Stimulated activated CD4-positive, alpha-beta T cell treated with anti-CD3 and anti-CD28 coated beads, TNF-alpha, amount 100 ng/mL, for 4 hours (primary cell): ENCODE results near the gene FA2H.
"Not testable (repeated sequence)": the region's sequence is repeated elsewhere in the genome, so short reads cannot be mapped to it uniquely, and the experiment has no call there.

ENCODE experiments used
- DNase-seq, 3 experiments: peaks; one replicate each; pipeline ENCODE4 v3.0.0-alpha.2; 2020; ENCODE audit warnings: low read depth in 3 of 3

Gene FA2H

GRCh38 chr16:74724820-74725549 is 49.6 kb downstream of the FA2H start:
- no peak for DNase-seq

DNA sequence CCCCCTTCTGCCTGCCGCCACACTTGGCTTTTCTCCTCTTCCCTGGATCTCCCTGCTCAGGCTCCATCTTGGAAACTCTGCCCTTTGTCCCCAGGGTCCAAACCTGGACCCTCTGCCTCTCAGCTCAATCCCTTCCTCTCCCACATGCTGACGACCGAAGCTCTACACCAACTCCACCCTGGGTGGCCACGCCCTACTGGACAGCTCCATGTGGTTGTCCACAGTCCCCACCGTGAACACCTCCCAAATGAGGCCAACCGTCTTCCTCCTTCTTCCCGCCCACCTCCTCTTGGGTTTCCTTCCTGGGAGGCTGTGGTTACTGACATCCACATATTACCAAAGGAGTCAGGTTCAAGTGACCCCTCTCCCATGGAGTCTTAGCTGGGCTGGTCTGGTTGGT is 51.4 kb downstream of the FA2H start:
- no peak for DNase-seq

DNA sequence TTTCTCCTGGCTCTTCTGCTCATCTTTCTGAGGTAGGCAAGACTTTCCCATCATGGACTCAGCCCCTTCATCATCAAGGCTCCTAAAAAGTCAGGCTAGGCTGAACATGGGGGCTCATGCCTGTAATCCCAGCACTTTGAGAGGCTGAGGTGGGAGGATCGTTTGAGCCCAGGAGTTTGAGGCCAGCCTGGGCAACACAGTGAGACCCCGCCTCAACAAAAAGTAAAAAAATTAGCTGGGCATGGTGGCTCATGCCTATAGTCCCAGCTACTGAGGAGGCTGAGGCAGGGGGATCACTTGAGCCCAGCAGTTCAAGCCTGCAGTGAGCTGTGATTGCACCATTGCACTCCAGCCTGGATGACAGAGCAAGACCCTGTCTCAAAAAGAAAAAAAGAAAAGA is 52.5 kb downstream of the FA2H start:
- not testable (repeated sequence) for DNase-seq

GRCh38 chr16:74721716-74722115 is 52.9 kb downstream of the FA2H start:
- DNase-seq, result no peak

DNA sequence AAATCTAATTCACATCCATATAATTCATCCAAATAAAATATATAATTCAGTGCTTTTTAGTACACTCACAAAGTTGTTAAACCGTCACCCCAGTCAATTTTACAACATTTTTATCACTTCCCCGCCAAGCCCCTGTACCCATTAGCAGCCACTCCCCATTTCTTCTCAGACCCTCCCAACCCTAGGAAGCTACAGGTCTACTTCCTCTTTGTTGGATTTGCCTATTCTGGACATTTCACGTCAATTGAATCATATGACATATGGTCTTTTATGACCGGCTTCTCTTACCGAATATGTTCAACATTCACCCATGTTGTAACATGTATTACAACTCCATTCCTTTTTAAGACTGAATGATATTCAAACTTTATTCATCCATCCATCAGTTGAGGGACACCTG is 54.0 kb downstream of the FA2H start:
- no peak for DNase-seq

DNA sequence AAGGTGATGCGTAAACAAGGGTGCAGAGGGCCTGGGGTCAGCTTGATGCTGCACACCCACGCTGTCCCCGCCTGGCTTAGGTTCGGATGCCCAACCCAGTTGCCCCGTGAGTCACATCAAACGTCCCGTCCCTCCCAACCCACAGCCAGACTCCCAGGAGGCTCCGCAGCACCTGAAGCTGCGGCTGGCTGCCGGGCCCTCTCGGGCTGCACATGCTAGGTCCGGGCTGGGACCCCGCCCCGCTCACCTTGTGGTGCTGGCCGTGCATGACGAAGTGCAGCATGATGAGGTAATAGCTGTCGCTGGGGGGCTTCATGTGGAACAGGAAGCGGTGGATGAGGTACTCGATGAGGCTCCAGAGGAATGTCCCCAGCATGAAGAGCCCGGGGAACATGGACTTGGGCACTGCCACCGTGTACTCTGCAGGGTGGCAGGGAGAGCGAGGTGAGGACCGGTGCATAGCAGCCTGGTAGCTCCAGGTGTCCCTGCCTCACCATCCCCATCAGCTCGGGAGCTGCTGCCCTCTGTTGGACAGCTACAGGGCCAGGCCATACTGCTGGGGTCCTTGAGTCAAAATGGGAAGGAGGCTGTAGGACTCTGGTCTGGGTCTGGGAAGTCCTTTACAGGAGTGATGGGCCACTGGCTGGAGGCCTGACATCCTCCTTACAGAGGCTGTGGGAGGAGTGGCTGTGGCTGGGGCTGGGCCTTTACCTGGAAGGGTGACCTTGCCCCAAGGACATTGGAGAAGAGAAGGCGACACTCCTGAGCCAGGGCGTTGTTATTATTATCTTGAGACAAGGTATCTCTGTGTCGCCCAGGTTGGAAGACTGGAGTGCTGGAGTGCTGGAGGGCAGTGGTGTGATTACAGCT is 55.6 kb downstream of the FA2H start:
- DNase-seq, result no peak

DNA sequence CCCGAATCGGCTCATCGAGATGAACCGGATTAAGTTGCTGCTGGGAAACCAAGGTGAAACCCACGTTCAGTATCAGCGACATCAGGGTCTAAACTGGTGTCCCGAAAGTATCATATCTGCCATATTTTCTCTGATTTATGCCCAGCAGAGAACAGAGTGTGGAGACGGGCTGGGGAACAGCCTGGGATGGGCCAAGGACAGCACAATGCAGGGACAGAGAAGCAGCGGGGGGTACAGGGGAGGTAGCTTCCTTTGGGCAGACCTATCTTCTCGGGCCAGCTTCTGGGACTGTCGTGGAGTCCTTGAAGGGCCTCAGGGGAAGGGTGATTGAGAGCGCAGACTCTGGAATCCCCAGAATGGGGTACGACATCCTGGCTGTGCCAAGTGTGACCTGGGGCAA is 56.5 kb downstream of the FA2H start:
- no peak for DNase-seq

DNA sequence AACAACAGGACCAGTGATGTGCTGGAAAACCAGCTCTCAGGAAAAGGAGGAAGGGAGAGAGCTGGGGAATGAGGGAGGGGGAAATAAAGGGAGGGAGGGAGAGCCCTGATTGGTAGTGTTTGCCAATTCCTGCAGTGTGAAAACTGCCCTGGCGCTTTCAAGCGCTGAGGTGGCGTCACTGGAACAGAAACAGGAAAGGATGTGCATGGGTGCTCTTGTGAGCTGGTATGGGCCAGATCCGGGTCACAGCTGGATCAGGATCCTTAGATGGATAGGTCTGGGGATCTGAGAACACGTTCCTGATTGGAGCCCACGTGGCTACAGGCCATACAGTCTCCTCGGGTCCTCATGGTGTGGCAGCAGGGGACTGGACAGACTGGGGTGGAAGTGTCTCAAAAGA is 57.3 kb downstream of the FA2H start:
- DNase-seq, result no peak

- no peak for DNase-seq
Observed at GRCh38 chr16:74716355-74716754, 58.3 kb downstream of the FA2H start.

DNA sequence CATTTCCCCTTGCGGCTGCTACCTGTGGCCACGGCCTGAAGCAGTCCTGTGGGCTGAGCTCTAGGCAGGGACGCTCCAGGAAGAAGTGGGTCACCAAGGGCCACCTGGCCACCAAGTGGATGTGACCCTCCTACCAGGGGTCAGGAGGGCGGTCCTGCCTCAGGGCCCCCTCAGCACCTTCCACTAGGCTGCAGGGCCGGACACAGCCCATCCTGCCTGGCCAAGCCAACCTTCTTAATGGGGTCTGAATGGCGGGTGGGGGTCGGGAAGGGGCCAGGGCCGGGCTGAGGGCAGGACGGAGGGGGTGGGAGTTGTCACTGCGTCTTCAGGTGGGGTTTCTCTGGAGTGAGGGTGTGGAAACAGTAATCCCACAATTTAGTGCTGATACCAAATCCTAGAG is 60.7 kb downstream of the FA2H start:
- DNase-seq, result no peak

GRCh38 chr16:74713325-74713724 is 61.3 kb downstream of the FA2H start:
- no peak for DNase-seq

DNA sequence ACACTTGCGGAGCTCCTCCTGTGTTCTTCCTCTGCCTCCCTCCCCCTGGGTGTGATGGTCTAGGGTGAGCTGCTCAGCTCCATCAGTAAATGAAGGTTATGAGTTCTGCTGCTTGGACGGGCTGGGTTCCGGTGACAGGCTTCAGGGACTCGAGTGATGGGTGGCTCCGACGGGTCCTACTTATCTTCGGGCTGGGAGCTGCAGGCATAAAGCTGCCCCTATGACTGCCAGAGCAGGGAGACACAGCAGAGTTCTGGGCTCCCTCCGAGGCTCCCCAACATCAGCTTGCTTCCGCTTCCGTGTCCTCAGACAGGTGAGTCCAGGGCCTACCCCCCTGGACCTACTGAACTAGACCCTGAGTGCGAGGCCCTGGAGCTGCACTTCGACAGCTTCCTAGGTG is 62.7 kb downstream of the FA2H start:
- DNase-seq, result no peak

DNA sequence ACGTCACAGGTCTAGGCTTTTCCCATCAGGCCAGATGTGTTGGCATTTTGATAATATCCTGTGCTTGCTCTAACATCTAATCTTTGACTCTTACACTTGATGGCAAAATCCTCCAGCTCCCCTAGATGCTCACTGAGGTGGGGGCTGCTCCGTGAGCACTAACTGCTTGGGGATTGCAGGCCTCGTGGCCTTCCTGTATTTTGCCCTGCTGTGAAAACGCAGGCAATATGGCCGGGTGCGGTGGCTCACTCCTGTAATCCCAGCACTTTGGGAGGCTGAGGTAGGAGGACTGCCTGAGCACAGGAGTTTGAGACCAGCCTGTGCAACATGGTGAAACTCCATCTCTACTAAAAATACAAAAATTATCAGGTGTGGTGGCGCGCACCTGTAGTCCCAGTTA is 64.2 kb downstream of the FA2H start:
- no peak for DNase-seq

DNA sequence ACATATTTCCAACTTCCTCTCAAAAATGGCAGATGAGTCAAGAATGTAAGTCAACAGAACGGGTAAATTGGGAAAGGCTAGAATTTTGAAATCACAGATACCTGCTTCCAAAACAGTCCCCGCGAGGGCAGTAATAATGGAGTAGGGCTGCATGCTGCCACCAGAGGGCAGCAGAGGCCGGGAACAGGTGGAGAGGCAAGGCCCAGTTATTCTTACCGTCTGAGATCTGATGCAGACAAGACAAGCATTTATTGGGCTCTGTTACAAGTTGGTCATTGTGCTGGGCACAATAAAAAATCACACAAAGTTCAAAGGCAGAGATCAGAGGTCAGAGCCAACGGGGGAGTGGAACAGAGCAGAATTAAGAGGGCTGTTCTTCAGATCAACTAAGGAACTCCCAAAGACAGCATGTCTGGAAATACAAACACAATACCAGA is 65.2 kb downstream of the FA2H start:
- DNase-seq, result peak; percentile 61 to 71 (median 68)

- peak; percentile 39 to 45 (median 41) for DNase-seq
Observed at GRCh38 chr16:74700438-74701225, 74.0 kb downstream of the FA2H start, which contains the start of gene MLKL. Gene MLKL (minus strand): TSS chr16:74700862. CDS start chr16:74695757, 5,105 bp downstream.

DNA sequence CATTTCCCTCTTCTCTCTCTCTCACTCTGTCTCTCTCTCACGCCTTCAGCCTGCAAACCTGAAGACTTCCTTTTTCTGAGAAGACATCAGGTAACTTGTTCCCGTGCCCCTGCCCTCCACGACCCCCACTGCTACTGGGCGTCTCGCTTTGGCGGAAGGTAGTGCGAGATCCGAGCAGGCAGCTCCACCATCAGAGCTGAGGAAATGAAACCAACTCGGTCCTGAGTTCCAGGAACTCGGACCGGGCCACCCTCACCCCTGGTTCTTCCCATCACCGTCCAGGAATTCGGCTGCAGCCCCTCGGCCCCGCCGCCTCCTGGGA is 74.5 kb downstream of the FA2H start:
- peak in 1 of 3 experiments; percentile 5 for DNase-seq

DNA sequence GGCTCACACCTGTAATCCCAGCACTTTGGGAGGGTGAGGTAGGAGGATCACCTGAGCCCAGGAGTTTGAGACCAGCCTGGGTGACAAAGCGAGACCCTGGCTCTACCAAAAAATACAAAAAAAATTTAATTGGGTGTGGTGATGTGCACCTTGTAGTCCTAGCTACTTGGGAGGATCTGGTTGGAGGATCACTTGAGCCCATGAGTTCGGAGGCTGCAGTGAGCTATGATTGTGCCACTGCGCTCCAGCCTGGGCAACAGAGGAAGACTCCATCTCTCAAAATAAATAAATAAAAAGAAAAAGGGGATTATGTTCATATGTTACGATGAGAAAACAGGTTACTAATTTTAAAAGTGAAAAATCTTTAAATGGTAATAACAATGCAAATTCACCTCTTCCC is 75.0 kb downstream of the FA2H start:
- no peak for DNase-seq

DNA sequence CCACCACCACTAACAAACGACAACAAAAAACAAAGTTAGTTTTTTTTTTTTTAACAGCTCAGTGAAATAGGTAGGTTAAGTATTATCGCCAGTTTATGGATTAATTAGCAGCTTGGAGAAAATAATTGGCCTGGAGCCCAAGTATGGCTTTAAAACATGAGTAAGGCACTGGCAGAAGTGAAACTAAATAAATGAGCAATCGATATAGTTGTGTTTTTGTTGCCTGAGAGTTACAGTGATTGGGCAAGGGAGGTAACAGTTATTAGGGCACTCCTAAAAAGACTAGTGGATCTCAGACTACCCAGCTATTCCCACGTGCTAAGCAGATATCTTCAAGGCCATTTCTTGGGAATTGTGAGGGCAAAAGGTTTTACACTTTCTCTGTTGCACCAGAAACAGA is 76.4 kb downstream of the FA2H start:
- no peak for DNase-seq

DNA sequence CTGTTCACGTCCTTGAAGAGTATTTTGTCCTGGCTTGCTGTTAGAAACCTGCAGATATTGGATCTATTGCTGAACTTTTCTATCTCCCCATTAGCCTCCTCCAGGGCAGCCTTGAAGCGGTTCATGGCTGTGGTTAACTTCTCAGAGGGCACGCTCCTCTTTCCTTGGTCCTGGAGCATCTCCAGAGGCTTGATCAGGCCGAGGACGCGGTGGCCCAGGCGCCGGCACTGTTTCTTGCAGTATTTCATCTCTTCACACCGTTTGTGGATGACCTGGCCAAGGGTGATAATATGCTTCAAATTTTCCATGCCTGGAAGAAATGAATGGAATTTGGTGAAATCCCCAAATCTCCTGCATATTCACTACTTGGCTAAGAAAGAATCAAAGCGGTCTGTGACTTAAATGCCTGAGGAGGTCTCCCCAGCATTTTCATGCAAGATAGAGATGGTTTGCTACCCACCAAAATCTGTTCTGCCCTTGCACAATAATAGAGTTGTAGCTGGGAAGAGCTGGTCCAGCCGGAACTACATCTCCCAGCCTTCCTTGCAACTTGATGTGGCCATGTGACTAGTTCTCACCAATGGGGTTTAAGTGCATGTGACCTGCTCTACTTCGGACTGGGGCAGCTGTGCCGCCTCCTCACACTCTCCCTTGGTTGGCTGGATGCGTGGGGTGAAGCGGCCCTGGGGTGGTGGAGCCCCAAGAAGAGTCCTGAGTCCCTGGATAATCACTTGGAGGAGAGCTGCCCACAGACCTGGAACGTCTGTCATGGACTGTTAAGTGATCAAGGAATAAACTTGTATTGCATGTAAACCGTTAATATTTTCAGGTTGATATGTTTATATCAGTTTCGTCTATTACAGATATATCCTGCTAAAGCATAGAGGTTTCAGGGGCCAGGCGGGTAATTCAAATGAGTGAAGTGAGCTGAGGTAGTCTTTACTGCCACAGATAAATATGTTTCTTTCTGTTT is 78.9 kb downstream of the FA2H start:
- DNase-seq, result peak in 1 of 3 experiments; percentile 17

DNA sequence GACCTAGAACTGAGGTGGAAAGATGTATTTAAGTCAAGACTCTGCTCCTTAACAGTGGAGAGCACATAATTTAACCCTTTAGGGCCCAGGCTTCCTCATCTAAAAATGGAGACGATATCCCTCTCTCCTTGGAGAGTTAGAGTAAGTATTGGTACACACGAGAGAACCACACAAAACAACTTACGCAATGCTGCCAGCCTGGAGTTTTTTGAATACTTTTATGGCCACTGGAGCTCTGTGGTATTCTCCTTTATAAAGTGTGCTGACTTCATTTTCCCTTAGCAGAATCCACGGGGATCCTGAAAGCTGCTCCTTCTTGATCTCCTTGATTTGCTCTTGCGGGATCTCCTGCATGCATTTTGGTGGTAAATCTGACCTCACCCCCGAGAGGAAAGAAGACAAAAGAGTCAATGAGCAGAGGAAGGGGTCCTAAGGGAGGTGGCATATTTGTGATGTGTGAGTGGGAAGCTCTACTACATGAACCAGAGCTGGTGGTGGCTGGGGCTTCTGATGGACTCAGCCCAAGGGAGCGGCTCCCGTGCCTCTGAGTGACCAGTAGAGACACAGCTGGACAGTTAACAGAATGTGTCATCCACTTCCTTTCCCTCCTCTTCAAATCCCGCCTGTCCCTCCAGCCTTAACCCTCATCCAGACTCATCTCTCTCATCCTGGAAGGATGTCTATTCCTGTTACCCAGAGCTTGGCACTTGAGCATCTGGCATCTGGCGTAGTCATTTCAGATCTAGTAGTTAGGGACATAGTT is 83.3 kb downstream of the FA2H start:
- no peak for DNase-seq
